Measurements from ENCODE around the gene CBX2.

DNA sequence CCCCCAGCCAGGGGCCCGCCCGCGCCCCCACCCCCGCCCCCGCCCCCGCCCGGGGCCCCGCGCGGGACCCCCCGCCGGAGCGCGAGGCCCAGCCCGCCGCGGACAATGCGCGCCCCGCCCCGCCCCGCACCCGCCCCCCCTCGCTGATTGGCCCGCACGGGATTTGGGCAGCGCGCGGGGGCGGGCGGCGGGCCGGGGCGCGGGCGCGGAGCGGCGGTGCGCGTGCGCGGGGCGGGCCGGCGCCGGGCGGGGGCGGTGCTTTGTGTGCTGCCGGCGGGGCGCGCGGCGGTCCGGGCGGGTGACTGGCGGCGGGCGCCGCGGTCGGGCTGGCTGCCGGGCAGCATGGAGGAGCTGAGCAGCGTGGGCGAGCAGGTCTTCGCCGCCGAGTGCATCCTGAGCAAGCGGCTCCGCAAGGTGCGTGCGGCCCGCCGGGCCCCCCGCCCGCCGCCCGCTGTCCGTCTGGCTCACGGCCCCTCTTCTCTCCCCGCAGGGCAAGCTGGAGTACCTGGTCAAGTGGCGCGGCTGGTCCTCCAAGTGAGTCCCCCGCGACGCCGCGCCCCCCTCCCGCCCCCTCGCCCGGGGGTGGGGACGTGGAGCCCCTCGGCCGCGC lies at the start of gene CBX2:
- TF ChIP-seq SNAI2 (CRISPR knock-in tag; IDR thresholded peaks at IDR 0.05) (no peak), ZNF565 (CRISPR knock-in tag; conservative IDR thresholded peaks at IDR 0.05; ENCODE audit: low read depth) (no peak), ZFP3 (CRISPR knock-in tag; IDR thresholded peaks at IDR 0.05) (no peak), TOX (CRISPR knock-in tag; IDR thresholded peaks at IDR 0.05; ENCODE audit: borderline replicate concordance) (no peak), PPARA (CRISPR knock-in tag; IDR thresholded peaks at IDR 0.05; ENCODE audit: borderline replicate concordance) (no peak)
- TF ChIP-seq, protein P1, sequence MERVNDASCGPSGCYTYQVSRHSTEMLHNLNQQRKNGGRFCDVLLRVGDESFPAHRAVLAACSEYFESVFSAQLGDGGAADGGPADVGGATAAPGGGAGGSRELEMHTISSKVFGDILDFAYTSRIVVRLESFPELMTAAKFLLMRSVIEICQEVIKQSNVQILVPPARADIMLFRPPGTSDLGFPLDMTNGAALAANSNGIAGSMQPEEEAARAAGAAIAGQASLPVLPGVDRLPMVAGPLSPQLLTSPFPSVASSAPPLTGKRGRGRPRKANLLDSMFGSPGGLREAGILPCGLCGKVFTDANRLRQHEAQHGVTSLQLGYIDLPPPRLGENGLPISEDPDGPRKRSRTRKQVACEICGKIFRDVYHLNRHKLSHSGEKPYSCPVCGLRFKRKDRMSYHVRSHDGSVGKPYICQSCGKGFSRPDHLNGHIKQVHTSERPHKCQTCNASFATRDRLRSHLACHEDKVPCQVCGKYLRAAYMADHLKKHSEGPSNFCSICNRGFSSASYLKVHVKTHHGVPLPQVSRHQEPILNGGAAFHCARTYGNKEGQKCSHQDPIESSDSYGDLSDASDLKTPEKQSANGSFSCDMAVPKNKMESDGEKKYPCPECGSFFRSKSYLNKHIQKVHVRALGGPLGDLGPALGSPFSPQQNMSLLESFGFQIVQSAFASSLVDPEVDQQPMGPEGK (CRISPR knock-in tag; IDR thresholded peaks at IDR 0.05; ENCODE audit: borderline replicate concordance): no peak
